Activated CD4-positive, alpha-beta T cell treated with anti-CD3 and anti-CD28 coated beads, Interleukin-2, Interleukin-4, amounts not matched to agents 100 ng/mL and 50 ng/mL, durations not matched to agents 16 hours and 8 hours (primary cell): Measurements from ENCODE around the gene PRPH.
"Not testable (repeated sequence)": the region's sequence is repeated elsewhere in the genome, so short reads cannot be mapped to it uniquely, and the experiment has no call there.

Experiments used
- DNase-seq: peaks from one replicate; pipeline ENCODE4 v3.0.0-alpha.2; 2020; ENCODE audit warnings: low spot score

Gene PRPH

GRCh38 chr12:49295082-49295936 lies at the start of gene PRPH:
PRPH (plus strand) TSS chr12:49295147; CDS start chr12:49295201, 54 bp downstream.
- no peak for DNase-seq

- no peak for DNase-seq
These were observed 43.6 kb upstream of the PRPH start for GRCh38 chr12:49251357-49251756.

DNA sequence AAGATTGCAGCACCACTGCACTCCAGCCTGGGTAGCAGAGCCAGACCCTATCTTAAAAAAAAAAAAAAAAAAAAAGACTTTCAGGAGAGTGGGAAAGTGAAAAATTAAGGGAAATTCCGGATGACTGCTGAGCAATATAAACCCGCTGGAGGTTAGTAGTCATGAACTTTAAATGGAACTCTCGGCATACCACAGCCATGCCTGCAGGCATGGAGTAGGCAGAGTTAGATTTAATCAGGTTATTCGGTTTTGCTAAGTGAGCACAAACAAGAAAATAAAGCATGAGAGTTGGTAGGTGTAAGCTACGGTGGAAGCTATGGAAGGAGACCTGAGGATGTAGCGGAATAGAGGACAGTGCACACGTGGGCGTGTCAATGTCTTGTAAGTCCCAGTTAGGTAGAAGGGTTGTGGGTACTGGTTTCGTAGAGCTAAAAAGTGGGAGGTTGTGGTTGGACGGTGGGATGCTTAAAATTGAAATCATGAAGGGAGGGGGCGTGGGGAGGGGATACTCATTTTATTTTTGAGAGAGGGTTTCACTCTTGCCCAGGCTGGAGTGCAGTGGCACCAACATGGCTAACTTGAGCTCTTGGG lies 41.8 kb upstream of the PRPH start:
- no peak for DNase-seq

DNA sequence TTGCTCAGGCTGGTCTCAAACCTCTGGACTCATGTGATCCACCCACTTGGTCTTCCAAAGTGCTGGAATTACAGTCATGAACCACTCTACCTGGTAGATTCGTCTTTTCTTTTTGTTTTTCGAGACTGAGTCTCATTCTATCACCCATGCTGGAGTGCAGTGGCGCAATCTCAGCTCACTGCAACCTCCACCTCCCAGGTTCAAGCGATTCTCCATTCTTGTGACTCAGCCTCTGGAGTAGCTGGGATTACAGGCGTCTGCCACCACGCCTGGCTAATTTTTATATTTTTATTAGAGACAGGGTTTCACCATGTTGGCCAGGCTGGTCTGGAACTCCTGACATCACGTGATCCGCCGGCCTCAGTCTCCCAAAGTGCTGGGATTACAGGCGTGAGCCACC lies 39.5 kb upstream of the PRPH start:
- not testable (repeated sequence) for DNase-seq

DNA sequence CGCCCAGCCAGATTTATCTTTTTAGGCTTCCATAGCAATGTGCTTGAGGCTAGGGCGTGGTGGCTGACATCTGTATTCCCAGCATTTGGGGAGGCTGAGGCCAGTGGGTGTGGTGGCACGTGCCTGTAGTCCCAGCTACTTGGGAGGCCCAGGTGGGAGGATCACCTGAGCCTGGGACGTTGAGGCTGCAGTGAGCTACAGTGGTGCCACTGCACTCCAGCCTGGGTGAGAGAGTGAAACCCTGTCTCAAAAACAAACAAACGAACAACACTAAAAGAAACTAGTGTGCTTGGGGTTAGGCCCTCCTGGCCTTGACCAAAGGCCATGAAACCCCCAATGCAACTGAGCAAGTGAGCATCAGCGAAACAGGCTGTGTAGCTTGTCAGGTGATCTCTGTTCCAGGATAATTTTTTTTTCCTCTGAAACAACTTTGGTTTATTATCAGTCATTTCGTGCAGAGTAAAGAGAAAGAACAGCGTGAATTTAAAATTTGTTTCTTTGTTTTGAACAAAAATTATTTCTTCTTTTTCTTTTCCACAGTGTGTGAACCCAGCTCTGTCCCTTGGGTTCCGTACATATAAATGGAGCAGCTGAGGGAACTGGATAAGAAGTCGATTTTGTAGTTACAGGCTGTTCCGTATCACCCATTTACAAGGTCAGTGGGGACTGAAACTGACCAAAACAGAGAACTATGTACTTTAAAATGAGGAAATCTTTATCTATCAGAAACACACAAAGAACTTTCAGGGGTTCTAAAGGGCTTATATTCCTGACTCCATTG lies 38.9 kb upstream of the PRPH start:
- no peak for DNase-seq

GRCh38 chr12:49257508-49258184 lies 37.3 kb upstream of the PRPH start:
- not testable (repeated sequence) for DNase-seq

GRCh38 chr12:49259452-49259851 lies 35.5 kb upstream of the PRPH start:
- DNase-seq = no peak

- DNase-seq = no peak
These were observed 34.8 kb upstream of the PRPH start for GRCh38 chr12:49260166-49260565.

DNA sequence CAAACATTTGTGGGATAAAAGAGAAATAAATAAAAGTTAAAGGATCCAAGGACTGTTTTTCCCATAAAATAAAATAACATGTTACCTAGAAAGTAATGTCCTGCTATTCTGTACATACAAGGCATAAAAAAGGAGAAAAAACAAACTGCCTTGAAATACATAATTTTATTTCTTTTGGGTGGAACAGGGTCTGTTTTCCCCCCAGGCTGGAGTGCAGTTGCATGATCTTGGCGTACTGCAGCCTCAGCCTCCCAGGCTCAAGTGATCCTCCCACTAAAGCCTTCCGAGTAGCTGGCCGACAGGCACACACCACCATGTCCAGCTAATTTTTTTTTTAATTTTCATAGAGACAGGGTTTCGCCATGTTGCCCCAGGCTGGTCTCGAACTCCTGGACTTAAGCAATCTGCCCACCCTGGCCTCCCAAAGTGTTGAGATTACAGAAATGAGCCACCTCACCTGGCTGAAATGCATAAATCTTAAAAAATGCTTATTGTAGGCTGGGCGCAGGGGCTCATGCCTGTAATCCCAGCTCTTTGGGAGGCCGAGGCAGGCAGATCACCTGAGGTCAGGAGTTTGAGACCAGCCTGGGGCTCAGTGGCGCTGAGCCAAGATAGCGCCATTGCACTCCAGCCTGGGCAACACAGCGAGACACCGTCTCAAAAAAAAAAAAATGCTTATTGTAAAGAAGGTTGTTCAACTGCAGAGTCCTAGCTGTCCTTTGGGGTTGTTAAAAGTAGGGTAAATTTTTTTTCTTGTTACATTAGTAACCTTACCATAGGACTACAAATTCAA lies 34.2 kb upstream of the PRPH start:
- DNase-seq = no peak

- no peak for DNase-seq
These were observed 33.2 kb upstream of the PRPH start for GRCh38 chr12:49261721-49262120.

GRCh38 chr12:49263400-49263763 lies 31.6 kb upstream of the PRPH start:
- no peak for DNase-seq

DNA sequence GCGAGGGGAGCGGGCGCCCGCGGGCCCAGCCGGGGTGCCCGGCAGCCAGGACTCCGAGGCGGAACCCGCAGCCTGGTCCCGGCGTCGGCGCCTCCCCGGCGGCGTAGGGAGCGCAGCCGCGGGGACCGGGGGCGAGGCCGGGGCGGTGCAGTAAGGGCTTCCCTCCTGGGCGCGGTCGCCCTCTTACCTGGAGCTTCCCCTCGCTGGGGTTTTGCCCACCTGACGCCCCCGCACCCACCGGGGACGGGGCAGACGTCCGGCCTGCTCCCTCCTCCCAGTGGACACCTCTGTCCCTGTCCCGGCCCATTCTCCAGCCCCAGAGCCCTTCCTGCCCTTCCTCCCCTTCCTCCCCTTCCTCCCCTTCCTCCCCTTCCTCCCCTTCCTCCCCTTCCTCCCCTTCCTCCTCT lies 30.5 kb upstream of the PRPH start:
- peak; percentile 31 for DNase-seq

DNA sequence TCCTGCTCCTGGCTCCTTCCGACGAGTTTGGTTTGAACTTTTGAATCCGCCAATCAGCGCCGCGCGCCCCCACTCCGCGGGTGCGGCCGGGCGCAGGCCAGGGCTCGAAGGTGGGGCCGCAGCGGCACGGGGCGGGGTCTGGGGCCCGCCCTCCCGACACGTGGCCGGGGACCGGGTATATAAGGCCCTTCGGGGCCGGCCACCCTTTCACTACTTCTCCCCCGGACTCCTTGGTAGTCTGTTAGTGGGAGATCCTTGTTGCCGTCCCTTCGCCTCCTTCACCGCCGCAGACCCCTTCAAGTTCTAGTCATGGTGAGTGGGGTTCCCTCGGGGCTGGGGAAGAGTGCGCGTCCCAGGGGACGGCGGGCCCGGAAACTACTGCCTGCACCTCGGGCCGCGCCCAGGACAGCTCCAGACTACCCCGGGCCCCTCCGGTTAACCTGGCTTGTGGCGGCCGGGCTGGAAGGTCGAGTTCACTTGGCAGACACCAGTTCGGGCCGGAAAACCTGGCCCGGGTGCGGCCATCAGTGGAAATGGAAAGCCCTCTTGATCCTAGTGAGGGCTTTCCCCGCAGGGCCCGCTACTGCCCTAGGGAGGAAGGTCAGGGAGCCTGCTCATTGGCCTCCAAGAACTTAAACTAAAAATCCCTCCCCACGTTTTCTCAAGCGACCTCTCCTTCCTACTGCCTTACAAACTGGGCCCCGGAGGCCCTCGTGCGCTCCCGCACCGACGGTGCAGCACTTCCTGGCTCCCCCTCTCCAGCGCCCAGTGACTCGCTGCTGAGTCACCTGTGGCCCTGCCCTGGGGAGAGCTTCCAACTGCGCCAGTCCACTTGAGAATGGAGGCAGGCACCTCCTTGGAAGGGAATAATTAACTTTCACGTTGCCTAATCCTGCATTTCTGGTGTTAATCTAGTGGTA lies 29.8 kb upstream of the PRPH start, which contains the start of gene TUBA1C:
Gene TUBA1C, plus strand, starts transcription at position 210 of the 920 bp plus-strand sequence. Its CDS starts 100 bp downstream, at position 310.
- DNase-seq = peak; percentile 96

GRCh38 chr12:49269191-49269590 lies 25.8 kb upstream of the PRPH start:
- not testable (repeated sequence) for DNase-seq

DNA sequence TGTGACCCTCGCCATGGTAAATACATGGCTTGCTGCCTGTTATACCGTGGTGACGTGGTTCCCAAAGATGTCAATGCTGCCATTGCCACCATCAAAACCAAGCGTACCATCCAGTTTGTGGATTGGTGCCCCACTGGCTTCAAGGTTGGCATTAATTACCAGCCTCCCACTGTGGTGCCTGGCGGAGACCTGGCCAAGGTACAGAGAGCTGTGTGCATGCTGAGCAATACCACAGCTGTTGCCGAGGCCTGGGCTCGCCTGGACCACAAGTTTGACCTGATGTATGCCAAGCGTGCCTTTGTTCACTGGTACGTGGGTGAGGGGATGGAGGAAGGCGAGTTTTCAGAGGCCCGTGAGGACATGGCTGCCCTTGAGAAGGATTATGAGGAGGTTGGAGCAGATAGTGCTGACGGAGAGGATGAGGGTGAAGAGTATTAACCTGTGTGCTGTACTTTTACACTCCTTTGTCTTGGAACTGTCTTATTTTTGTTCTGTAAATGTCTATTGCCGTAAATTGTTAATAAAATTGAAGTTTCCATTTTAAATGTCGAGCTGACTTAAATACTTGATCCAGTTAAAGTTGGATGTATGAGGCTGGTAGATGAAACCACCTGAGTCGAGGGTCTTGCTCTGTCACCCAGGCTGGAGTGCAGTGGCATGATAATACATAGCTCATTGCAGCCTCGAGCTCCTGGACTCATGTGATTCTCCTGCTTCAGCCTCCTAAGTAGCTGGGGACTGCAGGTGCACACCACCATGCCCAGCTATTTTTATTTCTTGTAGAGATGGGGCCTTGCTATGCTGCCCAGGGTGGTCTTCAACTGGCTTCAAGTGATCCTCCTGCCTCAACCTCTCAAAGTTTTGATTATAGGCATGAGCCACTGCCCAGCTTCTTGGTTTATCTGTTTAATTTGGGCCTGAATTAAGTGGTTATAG lies 21.9 kb upstream of the PRPH start:
- DNase-seq = no peak

GRCh38 chr12:49273726-49274395 lies 21.1 kb upstream of the PRPH start:
- no peak for DNase-seq

DNA sequence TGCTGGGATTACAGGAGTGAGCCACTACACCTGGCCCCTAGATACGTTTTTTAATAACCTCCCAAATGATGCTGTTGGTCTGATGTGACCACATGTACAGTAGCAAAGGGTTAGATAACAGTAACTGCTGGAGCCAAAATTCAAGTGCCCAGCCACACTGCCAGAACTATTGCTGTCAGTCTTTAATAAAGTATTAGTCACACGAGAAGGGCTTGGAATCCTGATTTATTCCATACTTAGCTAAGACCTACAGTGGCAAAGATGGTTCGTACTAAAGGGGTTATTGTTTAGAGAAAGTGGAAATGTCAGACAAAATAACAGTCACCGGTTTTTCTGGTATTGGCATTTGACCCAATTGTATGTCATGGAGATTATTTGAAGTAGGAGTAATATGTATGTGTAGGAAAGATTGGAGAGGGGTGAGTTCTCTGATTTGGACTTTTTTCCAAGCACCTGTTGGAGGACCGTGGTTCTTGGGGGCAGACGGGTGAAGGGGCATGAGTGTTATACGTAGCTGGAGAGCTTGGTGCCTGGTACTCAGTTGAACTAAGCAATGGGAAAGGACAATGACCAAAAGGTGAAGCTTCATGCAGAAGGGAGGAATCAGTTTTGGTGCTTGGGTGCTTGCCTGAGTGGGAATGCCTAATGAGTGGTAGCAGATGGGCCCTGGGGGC lies 20.4 kb upstream of the PRPH start:
- DNase-seq = no peak
